HL-60/S4 treated with phorbol 12-myristate 13-acetate at 8.2 ng/mL for 4 days and 3 days (cell line): ENCODE results near the gene EHD4.

Experiments used
- in situ Hi-C: fragments of 300-500 bp; cut with MboI; formaldehyde crosslinking; loops from 2 replicates; pipeline ENCODE4 v1.15.0; 2022; ENCODE audit warnings: low sequenced_read_pairs

The EHD4 gene

DNA sequence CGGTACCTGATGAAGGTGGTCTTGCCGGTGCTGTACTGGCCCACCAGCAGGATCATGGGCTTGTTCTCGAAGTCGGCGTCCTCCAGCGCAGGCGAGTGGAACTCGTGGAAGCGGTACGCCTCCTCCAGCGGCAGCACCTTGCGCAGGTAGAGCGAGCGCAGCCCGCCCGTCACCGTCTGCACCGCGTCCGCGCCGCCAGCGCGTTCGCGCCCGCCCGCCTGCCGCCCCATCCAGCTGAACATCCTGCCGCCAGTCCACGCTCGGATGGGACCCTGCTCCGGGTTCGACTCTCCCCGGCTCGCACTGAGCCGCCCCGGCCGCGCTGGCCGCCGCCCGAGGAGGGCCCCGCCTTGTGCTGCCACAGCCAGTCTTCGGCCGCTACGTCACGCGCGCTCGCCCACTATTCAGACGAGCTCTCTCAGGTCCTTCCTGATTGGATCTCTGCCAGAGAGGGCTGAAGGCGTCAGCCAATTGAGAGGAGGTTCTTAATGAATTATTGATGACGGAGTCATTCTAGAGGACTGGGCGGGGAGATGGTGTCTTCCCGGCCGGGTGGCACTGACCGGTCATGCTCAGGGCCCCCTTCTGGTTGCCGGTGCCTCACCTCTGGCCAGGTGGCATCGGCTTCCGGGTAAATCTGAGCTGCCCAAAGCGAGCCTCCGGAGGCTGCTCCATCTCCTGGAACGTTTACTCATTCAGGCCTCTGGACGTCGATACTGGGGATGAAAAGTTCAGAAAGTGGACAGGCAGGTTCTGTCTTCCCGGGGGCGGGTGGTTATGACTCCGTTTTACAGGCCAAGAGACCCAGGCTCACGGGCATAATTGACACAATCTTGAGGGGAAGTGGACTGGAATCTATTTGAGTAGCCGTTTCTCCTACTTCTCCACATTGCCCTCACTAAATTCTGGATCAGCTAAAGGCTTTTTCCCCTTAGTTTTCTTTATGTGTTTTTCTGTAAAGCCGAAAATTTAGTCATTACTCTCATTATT lies at the start of gene EHD4:
TSS of gene EHD4 (minus strand) at position 305 of the 990 bp plus-strand sequence. CDS start at position 242, 63 bp downstream.
- in situ Hi-C loops = no loop called here

DNA sequence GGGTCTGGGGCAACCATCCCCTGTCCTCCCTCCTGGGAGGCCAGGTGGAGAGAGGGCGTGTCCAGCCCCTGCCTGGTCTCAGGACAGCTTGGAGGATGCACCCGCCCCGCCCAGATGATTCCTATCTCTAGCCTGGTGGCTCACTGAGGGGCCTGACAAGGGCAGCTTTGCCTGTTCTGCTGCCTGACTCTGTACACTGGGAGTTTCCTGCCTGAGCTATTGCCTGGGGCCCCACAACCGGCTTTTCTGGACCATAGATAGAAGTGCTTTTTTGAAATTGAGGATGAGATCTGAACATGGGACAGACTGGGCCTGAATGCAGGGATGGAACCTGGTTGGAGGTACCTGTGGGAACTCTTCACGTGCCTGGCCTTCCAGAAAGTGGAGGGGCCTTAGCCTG lies 49.2 kb upstream of the EHD4 start:
- in situ Hi-C loops = no loop called here

DNA sequence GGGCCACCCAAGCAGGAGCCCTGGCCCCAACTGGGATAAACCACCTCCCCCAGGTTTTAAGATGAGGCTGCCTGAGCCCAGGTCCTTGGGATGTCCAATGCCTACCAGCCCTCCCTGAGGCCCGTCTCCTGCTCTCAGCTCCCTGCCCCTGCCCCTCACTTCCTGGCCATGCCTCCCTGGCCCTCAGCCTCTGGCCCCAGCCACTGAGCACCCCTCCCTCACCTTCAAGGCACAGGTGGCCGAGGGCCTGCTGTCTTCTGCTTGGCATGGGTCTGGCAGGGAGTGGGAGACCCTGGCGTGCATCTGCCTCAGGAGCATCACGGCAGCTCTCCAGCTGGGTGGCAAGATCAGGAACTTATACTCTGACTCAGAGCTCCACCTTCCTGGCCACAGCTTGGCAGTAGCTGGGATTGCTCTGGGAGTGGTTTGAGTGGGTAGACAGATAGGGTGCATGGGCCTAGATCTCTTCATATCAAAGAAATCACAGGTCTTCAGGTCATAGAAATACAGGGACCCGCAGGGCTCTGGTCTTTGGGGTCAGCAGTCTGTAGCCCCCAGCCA lies 48.4 kb upstream of the EHD4 start, which contains the start of gene PLA2G4E:
TSS of gene PLA2G4E (minus strand) at position 330 of the 561 bp plus-strand sequence. CDS start at position 318, 12 bp downstream.
- in situ Hi-C loops = no loop called here

DNA sequence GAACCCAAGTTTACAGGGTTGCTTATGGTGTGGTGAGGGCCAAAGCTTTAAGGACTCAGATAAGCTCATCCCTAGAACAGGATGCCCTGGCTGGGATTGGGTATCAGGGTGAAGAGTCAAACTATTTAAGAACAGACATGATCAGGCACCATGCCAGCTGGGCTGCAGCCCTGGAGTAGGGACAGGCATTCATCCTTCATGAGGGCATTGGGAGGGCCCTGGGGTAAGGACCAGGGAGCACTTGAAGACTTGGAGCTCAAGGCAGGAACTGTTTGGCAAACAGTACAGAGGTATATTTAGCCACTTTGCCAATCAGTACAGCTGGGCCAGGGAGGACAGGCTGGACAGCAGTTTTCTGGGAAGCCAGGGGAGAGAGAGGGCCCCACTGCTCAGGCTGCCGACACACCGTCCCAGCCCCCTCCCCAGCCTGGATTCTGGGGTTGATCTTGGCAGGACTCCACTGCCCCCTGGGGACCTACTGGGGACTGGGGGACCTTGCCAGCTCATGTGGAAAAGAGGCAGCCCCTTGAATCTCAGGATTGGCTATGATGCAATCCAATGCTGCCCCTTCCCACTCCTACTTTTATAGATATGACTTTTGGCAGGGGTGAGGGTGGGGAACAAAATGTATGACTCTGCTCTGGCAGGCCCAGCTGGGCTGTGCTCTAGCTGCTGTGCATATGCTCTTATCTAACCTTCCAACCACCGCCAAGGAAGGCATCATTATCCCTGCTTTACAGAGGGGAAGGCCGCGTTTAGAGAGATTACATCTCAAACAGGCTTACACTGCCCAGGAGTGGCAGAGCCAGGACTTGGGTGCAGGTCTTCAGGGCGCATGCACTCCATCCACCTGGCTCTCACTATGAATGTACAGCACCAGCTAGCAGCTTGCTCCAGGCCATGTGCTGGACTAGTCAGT lies 46.2 kb upstream of the EHD4 start:
- in situ Hi-C loops = no loop called here

DNA sequence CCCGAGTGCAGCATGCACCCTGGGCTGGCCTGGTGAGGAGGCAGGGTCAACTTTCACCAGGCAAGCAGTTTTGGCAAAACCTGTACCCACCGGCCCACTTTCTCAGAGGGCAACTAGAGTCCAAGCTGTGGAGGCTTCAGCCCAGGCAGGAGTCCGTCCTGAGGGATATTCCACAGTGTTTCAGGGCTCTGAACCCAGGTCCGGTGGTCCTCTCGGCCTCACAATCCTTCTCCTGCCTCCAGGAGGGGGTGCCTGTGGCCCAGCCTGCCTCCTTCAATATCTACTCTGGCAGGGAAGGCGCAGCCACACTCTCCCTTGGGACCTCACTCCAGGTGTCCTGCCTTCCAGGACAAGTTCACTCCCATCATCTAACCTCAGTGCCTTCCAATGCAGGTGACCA lies 44.6 kb upstream of the EHD4 start:
- in situ Hi-C loops = no loop called here

DNA sequence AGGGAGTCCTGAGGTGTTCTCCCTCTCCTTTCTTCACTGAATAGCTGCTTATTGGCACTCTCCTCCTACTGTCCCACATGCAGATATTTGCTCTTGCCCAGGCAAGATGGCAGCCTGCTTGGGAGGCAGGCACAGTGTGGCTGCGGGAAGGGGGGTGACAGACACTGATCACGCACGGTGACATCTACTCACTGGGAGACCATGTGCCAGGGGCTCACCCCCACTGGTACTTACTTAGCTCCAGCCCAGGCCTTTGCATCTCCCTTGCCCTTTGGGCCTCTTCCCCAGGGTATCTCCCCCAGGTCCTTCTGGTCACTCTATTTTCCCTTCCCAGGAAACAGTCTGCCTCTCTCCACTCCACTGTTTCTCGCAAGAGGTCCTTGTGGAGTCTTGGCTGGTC lies 42.0 kb upstream of the EHD4 start:
- in situ Hi-C loops = no loop called here

DNA sequence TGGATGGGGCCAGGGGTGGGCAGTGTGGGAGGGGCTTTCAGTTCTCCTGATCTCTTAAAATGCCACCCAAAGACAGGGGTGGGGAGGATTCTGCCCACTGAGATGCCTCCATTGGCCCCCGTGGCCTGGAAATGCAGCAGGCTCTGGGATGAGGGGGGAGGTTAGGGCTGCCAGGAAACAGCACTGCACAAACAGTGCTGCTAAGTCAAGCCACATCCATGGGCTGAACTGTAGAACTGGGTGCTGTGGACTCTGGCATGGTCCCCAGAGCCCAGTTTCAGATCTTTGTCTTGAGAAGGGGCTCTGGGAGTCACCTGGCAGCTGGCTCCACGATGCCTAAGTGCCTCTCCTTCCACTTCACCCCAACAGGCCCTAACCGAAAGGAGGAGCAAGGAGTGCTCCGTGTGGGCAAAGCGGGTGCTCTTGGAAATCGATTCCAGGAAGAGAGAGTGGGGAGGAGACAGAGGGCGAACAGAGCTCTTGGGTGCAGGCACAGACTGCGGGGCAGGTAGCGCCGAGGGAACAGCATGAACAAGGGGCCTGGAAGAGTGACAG lies 40.6 kb upstream of the EHD4 start:
- in situ Hi-C loops = no loop called here

DNA sequence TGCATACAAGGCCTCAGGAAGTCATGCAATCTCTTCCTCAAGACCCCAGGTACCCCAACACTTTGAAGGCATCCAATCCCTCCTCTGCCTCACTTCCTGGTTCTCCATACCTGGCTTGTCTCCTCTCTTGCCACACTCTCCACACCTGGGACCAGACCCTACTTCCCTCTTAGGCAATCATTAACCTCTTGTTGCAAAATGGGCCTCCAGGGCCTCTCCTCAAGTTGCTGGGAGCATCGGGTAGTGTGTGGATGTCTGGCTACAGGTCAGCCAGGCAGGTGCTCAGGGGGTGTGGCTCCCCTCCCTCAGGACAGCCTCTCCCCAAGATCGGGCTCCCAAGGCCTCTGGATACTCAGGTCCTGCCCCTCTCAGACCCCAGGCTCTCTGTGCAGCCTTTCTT lies 39.9 kb upstream of the EHD4 start:
- in situ Hi-C loops = no loop called here

DNA sequence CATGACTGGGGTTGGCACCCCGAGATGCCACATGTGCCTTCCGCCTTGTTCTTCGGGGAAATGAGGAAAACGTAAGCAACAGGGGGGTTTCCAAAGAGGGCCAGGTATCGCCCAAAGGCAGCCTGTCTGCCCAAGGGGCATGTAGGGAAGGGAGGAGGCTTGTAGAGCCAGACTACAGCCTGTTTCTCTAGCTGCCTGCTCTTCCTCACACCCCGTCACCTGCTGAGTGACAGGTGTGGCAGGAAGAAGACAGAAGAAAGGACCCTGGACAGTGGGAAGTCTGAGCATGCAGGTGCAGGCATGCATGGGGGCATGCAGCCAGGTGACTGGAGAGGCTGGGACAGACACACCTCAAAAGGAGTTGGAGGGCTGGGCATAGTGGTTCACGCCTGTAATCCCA lies 38.7 kb upstream of the EHD4 start:
- in situ Hi-C loops = no loop called here

DNA sequence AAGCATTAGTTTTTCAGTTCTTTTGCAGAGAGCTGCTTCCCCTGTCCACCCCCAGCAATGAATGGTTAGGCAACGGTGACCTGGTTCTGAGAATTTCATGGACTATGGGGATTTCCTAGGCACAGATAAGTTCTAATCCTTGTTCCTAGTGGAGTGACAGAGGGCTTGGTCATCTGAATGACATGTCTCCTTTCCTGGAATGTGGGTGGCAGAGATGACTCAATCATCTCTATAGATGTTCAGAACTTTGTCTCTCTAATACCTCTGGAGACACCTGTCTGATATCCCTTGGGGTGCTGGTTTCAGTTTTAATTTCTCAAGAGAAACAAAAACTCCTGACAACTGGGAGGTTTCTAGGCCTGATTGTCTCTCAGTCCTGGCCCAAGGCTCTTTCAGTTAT lies 38.1 kb upstream of the EHD4 start:
- in situ Hi-C loops = no loop called here

DNA sequence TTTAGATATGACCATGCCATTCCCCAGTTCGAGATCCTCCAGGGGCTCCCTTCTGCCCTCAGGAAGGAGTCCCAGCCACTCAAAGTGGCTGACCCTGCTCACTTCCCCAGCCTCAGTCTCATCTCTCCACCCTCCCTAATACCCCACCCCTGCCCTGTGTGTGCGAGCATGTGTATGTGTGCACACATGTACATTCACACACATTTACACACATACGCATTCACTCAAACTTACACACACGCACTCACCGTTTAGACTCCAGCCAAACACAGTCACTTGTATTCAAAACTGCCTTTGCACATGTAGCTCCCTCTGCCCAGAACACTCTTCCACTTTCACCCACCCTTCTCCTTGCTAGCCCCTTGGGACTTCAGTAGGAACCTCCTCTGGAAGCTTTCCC lies 37.1 kb upstream of the EHD4 start:
- in situ Hi-C loops = no loop called here

DNA sequence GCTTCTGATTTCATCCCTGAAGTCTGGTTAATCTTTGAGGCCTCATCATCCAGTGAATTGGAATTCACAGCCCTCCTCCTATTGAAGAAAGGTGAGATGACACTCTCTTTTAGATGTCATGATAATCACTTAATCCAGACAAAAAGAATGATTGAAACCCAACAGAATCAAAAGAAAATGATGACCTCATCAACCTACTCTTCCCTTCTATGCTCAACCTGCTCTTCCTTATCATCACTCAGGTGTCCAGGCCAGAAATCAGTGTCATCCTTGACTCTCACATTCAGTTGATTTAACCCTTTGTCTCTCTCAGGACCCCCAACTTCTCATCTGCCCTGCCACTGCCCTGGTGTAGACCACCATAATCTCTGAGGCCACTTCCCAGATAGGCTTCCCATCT lies 36.7 kb upstream of the EHD4 start:
- in situ Hi-C loops = no loop called here

DNA sequence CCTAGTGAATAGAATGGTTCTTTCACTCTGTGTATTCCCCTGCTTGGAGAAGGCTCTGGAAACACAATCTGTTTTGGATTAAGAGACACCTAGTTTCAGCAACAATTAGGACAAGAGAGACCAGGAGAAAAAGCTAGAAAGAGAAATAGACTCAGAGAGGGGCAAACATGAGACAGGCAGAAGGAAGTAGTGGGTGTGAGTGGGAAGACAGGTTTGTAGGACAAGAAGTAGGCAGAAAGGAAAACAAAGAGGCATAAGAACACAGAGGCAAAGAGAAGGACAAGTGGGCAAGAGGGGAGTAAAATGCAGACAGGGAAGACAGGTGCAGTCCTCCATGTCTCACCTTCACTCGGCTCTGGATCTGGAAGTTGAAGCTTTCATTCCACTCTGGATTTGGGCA lies 35.0 kb upstream of the EHD4 start:
- in situ Hi-C loops = no loop called here

DNA sequence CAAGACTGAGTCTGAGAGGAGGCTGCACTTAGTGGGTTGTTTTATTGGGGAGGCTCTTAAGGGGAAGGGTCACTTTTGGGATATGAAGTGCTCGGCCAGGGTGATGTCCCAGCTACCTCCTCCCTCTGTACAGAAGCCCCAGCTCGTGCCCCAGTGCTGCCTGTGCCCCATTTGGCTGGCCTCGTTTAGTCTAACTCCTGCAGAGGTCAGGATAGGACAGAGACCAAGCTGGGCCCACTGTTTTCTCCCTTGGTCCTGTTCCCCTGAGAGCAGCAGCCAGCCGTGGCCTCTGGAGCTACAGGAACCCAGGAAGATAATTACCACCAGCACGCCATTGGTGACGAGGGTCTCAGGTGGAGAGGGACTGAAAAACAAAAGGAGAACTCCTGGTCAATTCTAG lies 30.0 kb upstream of the EHD4 start:
- in situ Hi-C loops = no loop called here

DNA sequence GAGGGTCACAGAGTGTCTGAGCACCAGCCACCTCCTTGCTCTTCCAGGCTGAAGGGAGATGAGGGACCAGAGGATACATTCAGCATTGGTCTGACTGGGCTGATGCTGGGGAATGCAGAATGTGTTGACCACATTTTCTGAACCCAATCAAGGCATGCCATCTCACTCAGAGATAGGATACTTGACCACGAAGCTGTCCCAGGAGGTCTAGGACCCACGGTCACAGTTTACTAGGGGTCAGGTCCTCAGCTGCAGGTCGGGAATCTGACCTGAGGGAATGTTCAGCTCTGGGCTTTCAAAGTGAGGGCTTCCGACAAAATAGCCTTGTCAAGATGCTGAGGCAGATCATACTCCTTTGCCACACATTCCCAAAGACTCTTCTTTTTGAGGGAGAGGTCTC lies 28.9 kb upstream of the EHD4 start:
- in situ Hi-C loops = no loop called here

DNA sequence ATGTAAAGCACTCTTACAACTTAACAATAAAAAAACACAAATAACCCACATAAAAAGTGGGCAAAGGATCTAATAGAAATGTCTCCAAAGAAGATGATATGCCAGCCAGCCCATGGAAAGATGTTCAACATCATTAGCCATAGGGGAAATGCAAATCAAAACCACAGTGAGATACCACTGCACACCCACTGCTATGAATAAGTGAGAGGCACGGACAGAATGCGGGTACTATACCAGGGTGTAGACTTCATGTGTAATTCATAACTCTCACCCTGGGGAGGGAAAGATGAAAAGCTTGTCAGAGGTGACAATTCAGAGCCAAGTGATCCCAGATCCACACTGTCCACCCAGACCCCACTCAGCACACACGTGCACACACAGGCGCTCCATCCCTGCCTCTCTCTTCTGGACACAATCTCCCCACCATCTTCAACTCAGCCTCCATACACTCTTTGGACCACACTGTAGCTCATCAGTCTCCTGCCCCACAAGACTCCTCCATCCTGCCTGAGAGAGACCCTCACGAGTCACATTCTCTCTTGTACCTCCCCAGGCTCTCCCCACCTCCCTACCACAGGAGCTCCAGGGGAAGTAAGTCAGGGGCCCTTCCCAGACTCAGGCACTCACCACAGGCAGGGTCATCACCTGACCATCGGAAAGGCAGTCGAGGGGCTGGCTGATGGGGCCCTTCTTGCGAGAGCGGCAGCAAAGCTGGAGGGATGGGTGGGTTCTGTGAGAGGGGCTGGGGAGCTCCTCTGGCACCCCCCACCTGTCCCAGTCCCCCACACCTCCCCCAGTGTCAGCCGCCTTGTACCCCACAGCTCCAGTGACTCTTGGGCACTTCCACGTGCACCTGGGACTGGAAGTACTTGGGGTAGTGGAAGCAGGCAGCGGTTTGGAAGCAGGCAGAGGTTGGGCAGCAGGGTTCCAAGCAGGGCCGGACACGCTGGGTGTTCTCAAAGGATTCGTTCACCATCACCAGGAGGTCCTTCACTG lies 27.2 kb upstream of the EHD4 start:
- in situ Hi-C loops = loop anchor here (25.0 kb wide), 1 partner anchor 138 kb away; no protein-coding TSS in a partner anchor

DNA sequence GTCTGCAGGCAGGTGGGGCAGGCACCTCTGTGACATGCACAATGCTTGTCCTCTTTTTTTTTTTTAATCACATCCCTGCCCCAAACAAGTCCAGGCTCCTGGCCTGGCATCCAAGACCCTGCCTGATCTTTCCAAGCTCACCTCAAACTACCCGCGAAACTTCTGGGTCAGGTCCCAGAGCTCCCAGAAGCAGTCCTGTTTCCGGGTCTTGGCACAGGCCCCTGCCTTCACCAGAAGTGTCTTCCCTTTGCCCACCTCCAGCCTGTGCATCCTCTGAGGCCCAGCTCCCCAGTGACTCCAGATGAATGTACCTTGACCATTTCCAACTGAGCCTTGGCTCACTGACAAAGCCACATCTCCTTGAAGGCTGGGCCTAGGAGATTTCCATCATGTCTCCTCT lies 25.5 kb upstream of the EHD4 start:
- in situ Hi-C loops = loop anchor here (25.0 kb wide), 1 partner anchor 139 kb away; no protein-coding TSS in a partner anchor

DNA sequence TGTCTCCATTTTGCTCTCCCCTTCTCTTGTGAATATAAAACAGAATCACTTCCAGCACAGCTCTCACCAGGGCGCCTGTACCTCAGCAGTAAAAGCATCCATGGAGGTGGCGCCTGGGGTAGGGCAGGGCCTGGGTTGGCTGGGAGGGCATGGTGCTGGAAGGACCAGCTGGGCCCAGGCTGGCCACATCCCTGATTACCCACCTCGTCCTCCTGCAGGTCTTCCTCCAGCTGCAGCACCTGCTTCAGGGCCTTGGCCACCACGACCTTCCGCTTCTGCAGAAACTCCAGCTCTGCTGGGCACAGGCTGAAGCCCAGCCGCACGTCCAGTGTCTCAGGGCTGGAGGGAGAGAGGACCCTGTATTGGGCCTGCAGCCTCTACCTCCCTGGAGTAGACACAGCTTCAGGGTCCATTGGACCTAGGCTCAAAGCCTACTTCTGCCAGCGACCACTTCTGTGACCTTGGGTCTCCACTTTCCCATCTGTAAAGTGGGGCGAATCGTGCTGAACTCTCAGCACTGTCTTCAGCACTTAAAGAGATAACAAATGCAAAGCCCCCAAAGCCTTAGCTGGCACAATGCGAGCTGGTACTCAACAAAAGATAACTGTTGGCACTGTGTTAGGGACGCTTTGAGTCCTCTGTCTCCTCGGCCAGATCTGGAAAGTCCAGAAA lies 24.7 kb upstream of the EHD4 start:
- in situ Hi-C loops = loop anchor here (25.0 kb wide), 1 partner anchor 140 kb away; no protein-coding TSS in a partner anchor

DNA sequence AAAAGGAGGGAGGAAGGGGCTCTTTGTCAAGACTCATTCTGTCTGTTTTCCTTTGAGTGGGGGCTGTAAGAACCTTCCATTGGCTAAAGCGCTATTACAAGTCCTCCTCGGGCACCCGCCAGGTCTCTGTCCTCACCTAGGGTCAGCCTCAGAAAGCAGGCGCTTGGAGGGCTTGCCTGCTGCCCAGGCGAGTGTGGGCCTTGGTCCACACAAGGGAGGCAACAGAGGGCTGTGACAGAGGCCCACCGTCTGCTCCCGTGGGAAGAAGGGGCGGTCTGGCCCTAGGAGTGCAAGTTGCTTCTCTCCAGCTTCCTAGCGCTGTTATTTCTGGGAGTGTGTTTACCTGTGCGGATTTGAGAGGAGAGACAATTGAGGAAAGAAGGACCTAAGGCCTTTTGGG lies 24.0 kb upstream of the EHD4 start:
- in situ Hi-C loops = loop anchor here (25.0 kb wide), 1 partner anchor 141 kb away; no protein-coding TSS in a partner anchor
